HG03469 (cell line): ENCODE measurements around the gene MORN2.
"Not testable (repeated sequence)": the region's sequence is repeated elsewhere in the genome, so short reads cannot be mapped to it uniquely, and the experiment has no call there.

Source experiments
- ATAC-seq: cut with Tn5 transposase; IDR thresholded peaks from one replicate; pipeline ENCODE4 v1.9.1; 2021; ENCODE audit warnings: mild to moderate bottlenecking, moderate library complexity, moderate number of reproducible peaks; ENCODE audit not compliant: unreplicated experiment

MORN2 gene

GRCh38 chr2:38875576-38876367, at the start of gene MORN2, which contains the start of gene DHX57:
MORN2 (plus strand) TSS chr2:38875976.
DHX57 (minus strand) TSS chr2:38875934; CDS start chr2:38868405, 7,529 bp downstream.
- ATAC-seq = peak; percentile 97

DNA sequence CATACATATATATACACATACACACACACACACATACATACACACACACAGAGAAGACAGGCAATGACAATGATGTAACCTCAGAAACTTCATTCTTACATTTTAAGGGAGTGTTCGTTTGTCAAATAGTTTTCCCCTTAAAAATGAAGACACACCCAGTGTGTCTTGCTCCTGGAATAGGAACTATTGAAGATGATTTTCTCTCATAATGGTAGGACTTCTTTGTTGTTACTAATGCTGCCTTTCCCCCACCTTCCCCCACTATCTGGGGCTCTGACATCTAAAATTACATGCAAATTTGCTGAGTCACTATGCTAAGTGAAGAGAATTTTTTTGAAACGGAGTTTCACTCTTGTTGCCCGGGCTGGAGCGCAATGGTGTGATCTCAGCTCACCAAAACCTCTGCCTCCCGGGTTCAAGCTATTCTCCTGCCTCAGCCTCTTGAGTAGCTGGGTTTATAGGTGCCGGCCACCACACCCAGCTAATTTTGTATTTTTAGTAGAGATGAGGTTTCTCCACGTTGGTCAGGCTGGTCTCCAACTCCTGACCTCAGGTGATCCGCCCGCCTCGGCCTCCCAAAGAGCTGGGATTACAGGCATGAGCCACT, 48.1 kb upstream of the MORN2 start:
- not testable (repeated sequence) for ATAC-seq

- ATAC-seq = no peak
Observed at GRCh38 chr2:38828460-38828859, 47.3 kb upstream of the MORN2 start.

DNA sequence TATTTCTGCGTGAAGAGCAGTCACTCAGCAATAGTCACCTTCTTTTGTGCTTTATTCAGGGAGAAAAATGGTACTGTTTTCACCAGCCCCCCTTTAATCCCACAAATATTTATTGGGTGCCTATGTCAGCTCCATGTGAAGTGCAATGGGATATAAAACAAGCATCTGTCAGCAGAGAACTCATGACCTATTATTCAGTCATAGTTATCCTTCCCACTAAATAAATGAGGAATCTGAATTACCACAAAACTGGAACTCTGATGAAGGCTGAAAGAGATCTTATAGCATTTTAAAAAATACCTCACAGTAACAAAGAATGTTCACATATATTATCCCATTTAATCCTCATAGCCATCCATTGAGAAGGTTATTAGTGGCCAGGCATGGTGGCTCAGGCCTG, 45.8 kb upstream of the MORN2 start:
- ATAC-seq = no peak

- no peak for ATAC-seq
Observed at GRCh38 chr2:38830526-38831159, 45.1 kb upstream of the MORN2 start.

DNA sequence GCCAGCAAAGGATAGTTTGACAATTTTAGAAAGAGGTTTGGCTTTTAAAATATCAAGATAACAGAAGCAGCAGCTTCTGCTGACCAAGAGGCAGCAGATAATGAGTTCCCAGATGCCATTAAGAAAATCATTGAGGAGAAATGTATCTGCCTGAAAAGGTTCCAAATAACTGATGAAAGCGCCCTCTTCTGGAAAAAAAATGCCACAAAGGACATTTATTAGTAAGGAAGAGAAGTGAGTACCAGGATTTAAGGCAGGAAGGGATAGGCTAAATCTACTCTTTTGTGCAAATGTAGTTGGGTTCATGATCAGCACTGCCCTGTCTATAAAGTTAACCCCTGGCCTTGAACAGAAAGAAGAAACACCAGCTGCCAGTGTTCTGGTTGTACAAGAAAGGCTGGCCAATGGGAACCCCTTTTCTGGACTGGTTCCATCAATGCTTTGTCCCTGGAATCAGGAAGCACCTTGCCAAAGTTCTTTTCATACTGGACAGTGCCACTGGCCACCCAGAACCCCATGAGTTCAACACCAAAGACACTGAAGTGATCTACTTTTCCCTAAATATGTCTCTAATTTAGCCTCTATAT, 40.7 kb upstream of the MORN2 start:
- no peak for ATAC-seq

- ATAC-seq = peak; percentile 93
Observed at GRCh38 chr2:38835990-38836389, 39.8 kb upstream of the MORN2 start.

DNA sequence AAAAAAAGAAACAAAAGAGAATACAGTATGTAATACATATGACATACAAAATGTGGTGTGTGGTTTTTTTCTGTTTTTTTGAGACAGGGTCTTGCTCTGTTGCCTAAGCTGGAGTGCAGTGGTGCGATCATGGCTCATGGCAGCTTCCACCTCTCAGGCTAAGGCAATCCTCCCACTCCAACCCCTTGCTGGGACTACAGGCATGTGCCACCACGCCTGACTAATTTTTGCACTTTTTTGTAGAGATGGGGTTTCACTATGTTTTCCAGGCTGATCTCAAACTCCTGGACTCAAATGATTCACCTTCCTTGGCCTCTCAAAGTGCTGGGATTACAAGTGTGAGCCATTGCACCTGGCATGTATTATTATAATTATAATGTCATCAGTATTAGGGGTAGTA, 39.0 kb upstream of the MORN2 start:
- ATAC-seq = no peak

GRCh38 chr2:38850045-38850444, 25.7 kb upstream of the MORN2 start:
- ATAC-seq = peak; percentile 69

DNA sequence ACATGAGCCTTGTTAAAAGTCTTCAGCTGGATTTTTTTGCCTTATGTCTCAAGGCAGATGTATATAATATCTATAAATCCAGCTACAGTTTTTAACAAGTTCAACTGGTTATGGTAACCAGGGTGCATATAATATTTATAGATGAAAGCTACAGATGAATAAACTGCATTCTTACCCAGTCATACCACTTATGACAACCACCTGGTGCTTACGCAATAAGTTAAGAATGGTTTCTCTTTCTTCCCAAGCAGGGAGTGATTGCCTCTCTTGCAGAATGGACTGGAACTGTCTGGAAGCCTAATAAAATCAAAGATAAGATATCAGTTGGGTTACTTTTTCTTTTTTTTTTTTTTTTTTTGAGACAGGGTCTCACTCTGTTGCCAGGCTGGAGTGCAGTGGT, 19.6 kb upstream of the MORN2 start:
- no peak for ATAC-seq

DNA sequence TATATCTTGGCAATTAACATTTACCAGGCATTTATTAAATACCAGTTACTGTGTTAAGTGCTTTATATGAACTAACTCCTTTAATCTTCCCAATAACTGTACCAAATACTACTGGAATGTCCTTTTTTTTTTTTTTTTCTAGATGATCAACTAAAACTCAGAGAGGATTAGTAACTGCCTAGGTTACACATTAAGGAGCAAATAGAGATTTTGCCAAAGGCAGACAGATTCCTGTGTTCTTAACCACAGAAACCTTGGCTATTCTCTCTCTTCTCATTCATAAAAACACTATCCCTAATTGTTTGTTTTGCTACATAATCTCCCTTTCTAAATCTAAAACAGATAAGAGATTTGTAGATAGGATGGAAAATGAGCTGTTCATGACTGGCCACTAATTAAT, 13.3 kb upstream of the MORN2 start:
- no peak for ATAC-seq

GRCh38 chr2:38863061-38863695, 12.6 kb upstream of the MORN2 start:
- no peak for ATAC-seq

DNA sequence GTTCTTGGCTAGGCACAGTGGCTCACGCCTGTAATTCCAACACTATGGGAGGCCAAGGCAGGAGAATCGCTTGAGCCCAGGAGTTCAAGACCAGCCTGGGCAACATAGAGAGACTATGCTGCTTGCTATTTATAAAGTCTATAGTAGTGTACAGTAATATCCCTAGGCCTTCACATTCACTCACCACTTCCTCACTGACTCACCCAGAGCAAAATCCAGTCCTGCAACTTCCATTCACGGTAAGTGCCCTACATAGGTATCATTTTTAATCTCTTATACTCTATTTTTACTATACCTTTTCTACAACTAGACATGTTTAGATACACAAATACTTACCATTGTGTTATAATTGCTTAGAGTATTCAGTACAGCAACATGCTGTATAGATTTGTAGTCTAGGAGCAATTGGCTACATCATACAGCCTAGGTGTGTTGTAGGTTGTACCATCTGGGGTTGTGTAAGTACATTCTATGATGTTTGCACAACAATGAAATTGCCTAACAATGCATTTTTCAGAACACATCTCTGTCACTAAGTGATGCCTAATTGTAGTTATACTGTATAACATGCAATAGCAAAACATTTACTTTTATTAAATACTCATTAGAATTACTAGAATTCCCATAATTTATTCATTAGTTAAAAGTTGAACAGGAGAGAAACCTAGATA, 8.9 kb upstream of the MORN2 start:
- ATAC-seq = no peak

DNA sequence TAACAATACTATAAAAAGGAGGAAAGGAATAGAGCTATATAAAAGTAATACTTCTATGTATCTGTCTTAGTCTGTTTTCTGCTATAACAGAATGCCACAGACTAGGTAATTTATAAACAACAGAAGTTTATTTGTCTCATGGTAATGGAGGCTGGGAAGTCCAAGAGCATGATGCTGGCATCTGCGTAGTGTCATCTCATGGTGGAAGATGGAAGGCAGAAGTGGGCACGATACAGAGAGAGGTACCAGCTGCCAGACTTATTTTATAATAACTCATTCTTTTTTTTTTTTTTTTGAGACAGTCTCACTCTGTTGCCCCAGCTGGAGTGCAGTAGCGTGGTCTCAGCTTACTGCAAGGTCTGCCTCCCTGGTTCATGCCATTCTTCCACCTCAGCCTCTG, 4.3 kb upstream of the MORN2 start:
- no peak for ATAC-seq

- no peak for ATAC-seq
Observed at GRCh38 chr2:38873763-38874162, 2.0 kb upstream of the MORN2 start.

DNA sequence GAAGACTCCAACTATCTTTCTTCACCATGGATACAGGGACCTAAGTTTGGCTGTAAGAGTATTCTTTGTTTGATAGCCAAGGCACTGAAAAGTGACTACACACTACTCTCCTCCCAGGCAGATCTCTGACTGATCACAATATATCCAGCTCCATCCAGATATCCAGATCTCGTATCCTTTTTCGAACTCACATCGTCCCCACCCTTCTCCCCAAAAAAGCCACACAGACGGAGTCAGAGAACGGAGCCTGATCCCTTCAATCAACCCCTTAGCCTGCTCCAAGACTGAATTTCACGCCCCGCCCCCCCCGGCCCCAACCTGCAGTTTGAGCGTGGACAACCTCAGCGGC, 575 bp upstream of the MORN2 start:
- ATAC-seq = no peak

- ATAC-seq = no peak
Observed at GRCh38 chr2:38876407-38876806, 631 bp downstream of the MORN2 start.

- no peak for ATAC-seq
Observed at GRCh38 chr2:38886063-38886462, 10.3 kb downstream of the MORN2 start.

- ATAC-seq = no peak
Observed at GRCh38 chr2:38887347-38887746, 11.6 kb downstream of the MORN2 start.

DNA sequence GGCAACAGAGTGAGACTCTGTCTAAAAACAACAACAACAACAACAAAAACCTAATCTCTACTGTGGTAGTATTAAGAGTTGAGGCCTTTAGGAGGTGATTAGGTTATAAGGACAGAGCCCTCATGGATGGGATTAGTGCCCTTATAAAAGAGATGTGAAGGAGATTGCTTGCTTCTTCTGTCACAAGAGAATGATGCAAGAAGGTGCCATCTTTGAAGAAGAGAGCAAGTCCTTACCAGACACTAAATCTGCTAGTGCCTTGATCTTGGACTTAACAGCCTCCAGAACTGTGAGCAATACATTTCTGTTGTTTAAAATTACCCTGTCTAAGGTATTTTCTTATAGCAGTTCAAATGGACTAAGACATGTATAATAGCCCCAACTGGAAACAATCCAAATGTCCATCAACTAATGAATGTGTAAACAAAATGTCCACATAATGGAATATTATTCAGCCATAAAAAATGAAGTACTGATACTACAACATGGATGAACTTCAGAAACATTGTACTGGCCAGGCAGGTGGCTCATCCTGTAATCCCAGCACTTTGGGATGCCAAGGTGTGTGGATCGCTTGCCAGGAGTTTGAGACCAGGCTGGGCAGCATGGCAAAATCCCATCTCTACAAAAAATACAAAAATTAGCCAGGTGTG, 12.3 kb downstream of the MORN2 start:
- ATAC-seq = no peak
